Kidney capillary endothelial cell (primary cell): ENCODE measurements around the gene FADS6.

Source experiments
- DNase-seq: peaks from one replicate; pipeline ENCODE4 v3.0.0-alpha.2; 2018; ENCODE audit warnings: low spot score

Gene FADS6

GRCh38 chr17:74830861-74831260, 62.6 kb downstream of the FADS6 start:
- DNase-seq = no peak

- DNase-seq = no peak
Observed at GRCh38 chr17:74827800-74828199, 65.6 kb downstream of the FADS6 start.
